T follicular helper cell (primary cell): ENCODE results near the gene CAMK2D.

Experiments used
- DNase-seq: peaks from one replicate; pipeline ENCODE4 v3.0.0-alpha.2; 2020; ENCODE audit warnings: low read depth

CAMK2D gene

DNA sequence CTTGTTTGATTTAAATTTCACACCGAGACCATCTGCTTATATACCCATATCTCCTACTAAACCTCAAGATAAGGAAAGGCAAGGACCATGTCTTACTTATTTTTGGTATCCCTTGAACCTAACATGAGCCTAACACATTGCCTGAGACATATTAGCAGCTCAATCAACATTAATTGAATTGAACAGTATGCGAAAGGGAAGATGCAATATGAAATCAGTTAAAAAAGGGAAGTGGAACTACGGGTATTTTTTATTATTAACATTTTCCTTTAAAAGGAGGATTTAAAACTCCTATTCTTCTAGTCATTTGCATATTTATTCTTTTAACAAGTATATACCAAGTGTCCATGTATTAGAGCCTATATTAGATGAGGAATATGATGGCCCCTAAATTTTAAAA is 197.0 kb downstream of the CAMK2D start:
- DNase-seq = no peak

DNA sequence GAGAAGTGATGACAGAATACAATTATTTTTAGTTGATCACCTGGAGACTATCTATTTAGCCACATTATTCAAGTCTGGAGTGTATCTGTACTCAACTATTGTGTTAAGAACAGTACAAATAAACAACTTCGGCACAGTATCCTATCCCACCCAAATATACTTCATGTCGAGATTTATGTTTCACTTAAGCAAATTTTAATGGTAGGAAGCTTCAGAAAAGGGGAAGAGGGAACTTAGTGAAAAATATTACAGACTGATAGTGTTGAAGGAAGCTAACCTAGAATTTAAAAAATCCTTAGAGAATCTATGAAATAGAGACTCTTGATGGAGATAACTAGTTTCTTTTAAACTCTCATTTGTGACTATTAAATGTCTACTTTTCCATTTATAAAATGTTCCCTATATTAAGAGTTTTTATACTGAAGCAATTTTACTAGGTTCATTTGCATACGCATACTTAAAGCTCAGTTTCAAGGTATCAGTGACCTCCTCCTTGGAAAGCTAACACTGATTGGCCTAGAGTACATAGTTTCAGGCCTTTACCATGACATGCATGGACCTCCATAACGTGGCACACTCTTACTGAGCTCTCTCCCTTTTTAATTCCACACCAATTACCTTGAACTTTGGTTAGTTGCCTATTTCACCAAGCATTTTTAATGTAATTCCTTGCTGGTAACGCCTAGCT is 197.7 kb downstream of the CAMK2D start:
- DNase-seq = no peak

DNA sequence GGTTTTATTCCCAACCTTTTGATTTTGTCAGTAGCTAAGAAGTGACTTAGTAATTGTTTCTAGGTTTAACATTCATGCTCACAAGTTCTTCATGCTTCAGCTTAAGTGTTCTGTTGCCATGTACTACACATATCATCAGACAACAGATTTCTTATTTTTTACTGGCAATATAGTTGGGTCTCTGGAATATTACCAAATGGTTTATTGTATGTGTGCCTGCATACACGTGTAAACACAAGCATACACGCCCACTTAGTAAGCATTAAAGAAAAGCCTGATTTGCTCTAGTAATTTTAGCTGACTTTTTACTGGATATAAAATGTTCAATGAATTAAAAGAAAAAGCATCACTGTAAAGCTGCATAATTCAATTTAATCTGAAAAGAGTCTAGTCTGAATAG is 199.8 kb downstream of the CAMK2D start:
- no peak for DNase-seq

DNA sequence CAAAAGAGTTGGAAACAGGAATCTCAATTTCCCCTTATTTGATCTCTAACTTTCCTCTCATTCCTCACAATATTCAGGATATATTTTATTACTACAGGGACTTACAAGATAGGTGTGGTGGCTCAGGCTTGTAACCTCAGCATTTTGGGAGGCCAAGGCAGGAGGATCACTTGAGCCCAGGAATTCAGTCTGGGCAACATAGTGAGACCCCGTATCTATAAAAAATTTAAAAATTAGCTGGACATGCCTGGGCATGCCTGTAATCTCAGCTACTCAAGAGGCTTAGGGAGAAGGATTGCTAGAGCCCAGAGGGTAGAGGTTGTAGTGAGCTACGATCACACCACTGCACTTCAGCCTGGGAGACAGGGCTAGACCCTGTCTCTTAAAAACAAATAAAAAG is 200.4 kb downstream of the CAMK2D start:
- DNase-seq = no peak

DNA sequence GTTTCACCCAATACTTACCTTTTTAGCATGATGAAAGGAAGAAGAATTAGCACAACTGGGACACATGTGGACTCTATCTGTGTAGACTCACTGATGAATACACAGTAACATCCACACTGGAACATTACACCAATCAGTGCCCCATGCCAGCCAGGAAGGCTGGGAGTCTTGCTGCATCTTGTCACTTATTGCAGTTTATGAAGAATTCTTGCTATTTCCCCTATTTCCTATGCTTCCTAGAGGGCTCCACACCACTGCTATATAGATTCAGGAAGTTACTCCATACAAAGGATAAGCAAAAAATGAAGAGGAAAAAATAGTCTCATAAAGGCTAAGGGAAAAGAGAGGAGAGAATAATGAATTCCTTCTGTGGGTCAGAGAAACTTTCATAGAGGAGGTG is 201.0 kb downstream of the CAMK2D start:
- no peak for DNase-seq

DNA sequence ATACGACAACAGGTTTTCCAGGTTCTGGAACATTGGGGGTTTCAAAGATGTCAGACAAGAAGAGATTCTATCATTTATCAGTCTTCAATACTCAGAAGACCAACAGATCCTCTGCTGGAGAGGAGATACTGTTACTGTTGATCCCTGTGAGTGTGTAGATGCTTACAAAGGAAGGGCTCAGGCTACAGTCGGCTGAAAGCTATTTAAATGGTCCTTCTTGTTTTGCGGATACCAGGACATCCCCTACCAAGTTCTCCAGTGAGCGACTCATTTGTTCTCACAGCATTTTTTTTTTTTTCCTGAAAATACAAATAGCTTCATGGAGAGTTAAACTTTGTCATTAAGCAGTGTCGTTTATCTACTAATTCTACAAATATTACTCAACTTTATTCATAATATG is 201.6 kb downstream of the CAMK2D start:
- DNase-seq = no peak

DNA sequence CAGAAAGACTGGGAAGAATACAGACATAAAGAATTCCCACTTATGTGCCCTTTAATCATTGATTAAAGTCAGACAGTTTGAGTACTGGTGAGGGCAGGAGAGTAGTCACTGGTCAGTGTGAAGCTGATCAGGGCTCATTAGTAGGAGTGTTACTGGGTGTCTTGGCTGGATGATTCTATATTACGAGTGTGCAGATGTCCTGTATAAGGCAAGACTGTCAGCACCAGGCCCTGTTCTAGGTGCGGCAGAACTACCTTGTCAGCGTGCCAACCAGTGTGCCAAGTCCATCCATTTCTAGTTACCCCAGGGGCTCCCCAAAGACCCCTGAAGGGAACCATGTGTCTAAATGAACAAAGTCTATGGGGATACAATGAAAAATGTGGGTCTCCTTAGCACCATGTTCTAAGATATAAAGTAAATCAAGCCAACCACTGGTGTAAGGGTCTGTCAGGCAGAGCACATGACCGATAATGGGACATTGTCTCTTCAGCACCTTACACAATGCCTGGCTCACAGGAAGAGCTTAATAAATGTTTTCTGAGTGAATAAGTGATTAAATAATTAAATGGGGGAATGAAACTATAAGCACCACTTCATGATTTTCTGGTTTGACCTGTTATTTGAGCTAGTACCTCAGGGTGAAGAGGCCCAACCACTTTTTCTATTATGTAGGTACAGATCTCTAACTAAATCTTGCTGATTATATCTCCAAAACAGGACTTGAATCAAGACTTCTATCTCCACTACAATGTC is 205.0 kb downstream of the CAMK2D start:
- DNase-seq = no peak

DNA sequence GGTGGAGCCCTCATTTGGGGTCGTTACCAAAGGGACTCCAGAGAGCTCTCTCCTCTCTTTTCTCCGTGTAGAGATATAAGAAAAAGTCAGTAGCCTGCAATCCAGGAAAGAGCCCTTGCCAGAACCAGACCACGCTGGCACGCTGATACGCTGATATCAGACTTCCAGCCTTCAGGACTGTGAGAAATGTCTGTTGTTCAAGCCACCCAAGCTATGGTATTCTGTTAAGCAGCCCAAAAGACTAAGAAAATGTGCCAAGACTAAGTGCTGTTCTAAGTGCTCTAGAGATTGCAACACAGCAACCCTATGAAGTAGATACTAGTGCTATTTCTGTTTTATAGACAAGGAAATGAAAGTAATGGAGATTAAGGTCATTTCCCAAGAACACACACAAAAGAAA is 205.7 kb downstream of the CAMK2D start:
- DNase-seq = no peak

DNA sequence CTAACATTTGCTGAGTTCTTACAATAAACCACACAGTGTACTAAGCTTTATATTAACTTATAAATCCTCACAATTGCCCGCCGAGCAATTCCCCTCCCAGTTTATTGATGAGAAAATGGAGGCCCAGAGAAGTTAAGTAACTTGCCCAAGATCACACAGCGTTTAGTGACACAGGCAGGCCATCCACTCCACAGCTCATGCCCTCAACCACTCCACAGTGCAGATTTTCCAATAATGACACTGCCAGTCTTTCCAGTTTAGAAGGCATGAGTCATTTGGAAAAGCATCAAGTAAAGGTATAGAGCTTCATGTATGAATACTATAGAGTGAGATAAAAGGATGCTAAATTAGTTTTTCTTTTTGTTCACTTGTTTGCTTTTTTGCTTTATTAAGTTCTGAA is 208.5 kb downstream of the CAMK2D start:
- DNase-seq = no peak

DNA sequence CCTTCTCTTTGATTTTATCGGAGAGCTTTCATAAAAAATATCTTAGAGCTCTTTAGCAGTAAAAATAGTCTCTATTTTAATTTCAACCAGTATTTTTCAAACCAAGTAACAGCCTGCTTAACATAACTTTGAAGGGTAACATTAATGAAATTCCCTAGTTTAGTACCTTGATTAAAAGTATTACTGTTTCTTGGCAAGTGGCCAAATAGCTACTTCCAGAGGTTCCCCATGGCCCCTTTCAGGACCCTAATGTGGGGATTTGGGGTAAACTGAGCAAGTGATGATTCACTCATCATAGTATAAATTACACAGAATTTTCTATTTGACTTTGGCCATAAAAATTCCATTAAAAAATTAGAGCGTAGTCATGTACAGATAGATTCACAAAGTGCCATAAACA is 211.0 kb downstream of the CAMK2D start:
- DNase-seq = no peak

DNA sequence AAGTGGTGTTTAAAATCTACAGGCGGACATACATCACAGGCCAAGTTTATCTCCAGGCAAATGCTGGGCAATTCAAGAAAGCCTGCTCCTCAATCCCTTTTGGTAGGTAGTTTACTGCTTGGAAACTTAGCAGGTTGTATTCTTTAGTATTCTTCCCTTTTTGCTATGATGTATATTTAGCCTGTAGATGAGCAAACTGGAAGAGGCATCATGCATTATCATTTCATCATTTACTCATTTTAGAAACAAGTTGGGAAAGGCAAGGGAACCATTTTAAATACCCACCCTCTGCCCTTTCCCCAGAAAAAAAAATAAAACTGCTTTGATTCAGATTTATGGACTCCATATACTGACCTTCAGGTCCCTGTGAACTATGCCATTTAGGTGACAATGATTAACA is 213.2 kb downstream of the CAMK2D start:
- no peak for DNase-seq

DNA sequence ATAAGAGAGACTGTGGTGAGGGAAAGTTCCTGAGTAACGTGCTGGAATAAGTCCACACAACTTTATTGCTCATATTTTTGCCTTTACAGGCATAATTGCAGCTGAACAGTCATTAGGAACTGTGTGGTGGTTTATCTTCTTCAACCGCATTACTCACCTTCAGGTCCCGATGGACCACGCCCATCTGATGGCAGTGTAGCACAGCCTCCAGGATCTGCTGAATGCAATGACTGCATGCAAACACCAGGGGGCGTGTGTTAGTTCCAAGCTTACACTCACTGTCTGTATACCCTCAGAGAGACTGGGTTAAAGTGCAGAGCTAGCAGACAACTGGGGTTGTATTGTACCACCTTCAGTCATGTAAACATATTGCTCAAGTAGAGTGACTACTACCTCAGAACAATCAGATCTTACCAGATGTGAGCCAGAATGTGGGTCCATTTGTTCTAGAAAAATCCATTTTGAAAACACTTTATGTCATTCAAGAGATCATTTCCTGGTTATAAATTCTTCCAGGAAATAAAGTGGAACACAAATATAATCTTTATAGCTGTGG is 214.0 kb downstream of the CAMK2D start:
- DNase-seq = peak; percentile 83

DNA sequence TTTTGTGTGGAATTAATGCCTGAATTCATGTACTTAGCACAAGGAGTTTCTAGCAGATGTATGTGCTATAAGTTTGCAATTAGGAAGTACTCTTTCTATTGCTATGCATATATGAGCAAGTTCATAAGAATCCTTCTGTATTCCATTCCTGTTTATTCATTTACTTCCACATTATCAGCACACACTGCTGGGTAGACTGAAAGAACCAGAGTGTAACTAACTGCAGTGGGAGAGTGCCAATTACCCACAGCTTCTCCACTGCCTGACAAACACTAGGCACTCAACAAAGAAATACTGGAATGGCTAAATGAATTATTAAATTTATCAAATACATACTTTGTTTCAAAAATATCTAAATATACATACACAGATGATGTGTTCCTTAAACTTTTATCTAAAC is 219.6 kb downstream of the CAMK2D start:
- DNase-seq = no peak

DNA sequence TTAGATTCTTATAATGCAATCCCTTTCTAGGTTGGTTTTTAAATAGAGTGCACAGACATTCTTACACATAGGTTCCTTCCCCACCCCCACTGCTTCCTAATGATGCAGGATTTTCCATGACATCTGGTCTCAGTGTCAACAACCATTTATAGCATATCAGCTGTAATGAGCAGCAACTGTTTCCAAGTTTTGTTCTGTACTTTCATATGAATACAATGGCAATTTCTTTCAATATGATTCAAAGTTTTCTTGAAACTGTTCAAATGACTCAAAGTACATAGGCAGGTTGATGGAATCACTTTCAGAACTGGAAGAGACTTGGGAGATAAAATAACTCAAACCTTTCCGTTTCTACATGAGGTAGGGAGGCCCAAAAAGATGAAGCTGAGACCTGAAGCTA is 220.7 kb downstream of the CAMK2D start:
- DNase-seq = no peak

DNA sequence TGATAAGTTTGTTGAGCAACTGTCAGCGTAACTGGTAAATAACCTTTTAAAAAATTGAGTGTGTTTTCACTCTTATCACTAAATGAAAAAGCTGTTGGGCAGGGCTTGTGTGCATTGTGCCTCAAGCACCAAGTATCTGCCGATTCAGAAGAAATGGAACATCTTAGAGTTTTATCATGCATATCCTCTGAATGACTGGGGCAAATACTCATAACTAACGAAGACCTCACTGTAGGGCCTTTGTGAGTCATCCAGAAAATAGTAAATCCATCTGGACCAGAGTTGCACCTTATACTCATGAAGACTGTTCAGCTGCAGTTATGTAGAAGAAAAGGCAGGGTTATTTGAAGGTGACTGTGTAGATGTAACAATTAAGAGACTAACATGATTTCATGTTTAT is 222.1 kb downstream of the CAMK2D start:
- DNase-seq = no peak

DNA sequence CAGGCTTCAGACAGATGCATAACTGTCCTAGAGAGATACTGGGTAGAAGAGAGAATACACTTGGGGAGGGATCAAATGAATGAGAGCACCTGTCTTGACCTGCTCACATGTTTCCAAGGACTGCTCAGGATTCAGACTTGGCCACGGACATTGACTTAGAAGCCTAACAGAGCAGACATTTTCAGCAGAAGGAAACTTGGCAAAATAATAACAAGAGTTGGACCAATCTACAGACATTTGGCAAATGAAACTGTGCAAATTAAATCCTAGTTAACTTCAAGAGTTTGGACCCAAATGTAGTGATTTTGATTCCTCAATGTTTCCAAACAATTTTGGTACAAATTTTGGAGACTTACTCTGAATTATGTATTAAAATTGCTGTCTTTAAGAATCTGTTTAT is 223.9 kb downstream of the CAMK2D start:
- DNase-seq = no peak

DNA sequence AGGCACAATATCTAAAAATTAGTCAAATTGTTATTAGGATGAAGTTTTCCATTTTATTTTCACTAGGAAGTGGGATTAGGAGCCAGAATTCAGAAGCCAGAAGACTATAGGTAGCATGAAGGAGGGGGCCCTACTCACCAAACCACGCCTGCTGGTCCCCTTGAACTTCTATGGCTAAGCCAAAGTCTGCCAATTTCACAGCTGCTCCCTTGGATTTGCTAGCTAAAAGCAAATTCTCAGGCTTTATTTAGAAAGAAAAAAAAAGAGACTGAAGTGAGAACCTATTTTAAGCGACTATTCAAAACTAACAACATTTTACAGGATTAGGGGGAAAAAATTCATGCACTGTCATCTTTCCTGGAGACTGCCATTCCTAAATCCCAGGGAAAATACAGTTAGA is 224.3 kb downstream of the CAMK2D start:
- DNase-seq = no peak

DNA sequence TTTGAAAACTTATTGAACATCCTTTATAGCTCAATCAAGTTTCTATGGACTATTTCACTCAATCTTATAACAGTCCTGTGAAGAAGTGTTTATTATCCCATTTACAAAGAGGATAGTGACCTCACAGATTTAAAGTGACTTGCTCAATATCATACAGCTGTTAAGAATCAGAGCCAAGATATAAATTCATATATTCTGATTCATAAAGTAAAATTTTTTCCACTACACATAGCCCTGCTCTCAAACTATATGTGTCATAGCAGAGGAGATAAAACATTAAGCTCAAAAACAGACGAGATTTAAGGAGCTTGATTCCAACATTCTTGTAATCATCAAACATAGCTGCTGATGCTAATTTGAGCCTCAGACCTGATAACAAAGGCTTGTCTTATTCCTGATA is 226.8 kb downstream of the CAMK2D start:
- no peak for DNase-seq

DNA sequence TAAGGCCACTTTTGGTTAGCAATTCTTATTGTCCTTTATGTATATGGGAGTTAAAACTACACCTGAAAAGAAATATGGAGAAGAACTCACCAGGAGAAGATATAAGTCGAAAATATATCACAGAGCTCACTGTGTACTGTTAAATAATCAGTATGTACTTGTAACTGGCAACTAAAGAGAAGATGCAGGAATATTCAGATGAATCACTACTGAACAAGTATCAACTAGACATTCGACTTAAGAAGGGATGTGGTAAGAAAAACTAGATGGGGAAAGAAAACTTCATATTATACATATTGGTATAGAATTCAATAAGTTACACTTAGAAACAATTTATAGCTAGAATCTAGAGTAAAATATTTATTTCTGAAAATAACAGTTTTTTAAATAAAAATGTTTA is 230.0 kb downstream of the CAMK2D start:
- DNase-seq = no peak

DNA sequence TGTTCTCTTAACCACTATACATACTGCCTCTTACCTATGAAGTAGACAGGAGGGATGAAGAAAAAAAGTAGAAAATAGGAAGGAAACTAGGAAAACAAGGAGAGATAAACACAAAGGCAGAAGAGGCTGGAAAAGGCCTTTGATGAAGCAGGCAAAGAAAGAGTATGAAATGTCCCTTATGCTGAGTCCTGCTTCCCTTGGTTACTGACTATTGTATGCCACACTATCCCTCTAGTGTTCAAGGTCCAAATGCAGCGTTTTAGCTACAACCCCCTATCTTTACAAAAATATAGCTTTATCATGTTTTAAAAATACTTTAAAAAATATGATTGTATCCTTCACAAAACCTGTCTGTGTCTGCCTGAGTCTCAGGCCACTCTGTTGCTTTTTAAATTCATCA is 233.1 kb downstream of the CAMK2D start:
- no peak for DNase-seq

DNA sequence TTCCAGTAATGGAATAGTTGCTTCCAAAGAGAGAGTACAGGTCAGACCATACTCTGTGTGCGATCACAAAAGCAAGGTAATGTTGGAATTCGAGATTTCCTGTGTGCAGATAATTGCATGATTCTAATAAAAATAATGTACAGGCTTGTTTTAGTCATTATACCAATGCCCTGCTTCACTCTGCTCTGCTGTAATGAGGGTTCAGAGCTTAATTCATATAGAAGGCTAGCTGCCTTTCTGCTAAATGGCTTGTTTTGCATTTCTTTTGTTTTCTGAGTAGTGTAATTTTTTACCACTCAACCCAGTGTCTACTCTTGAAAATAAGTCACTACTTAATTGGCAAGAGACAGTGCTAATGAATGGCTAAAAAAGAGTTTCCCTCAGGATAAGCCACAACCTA is 236.0 kb downstream of the CAMK2D start:
- DNase-seq = no peak

DNA sequence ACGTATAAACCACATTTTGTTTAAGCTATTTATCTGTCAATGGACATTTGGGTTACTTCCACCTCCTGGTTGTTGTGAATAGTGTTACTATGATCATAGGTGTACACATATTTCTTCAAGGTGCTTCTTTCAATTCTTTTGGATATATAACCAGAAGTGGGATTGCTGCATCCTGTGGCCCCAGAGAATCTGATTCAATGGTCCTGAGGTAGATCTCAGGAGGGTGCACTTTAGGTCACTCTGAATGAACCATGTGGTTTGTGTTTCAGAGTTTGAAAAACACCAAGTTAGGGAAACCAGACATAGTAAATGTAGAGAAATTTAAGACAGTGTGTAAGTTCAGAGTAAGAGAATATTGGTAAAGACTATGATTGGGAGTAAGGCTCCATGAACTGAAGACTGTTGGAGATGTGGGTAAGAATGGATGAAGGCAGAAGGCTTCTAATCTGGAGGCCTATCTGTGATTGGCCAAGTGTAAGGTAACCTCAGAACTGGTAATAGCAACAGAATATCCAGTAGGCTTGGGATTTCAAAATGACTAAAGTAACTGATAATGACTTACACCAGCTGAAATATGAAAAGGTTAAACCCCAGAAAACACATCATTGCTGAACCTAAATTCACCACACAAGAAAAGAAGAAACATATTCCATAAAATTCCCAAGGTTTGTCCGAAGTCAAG is 236.9 kb downstream of the CAMK2D start:
- DNase-seq = no peak

DNA sequence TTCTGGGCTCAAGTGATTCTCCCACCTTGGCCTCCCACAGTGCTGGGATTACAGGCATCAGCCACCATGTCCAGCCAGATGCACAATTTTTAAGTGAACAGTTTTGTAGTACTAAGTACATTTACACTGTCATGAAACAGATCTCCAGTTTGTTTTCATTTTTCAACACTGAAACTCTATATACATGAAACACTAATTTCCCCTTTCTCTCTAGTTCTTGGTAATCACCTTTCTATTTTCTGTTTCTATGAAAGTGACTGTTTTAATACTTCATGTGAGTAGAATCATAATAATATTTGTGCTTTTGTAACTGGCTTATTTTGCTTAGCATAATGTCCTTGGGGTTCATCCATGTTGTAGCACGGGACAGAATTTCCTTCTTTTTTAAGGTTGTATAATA is 237.4 kb downstream of the CAMK2D start:
- no peak for DNase-seq
